Activated CD8-positive, alpha-beta memory T cell treated with anti-CD3 and anti-CD28 coated beads for 48 hours (primary cell): Measurements from ENCODE around the gene MRPL19.

Experiments used
- DNase-seq, 3 experiments: peaks; one replicate each; pipeline ENCODE4 v3.0.0-alpha.2; 2020; ENCODE audit warnings: low read depth in 2 of 3, low spot score in 2 of 3

Gene MRPL19

DNA sequence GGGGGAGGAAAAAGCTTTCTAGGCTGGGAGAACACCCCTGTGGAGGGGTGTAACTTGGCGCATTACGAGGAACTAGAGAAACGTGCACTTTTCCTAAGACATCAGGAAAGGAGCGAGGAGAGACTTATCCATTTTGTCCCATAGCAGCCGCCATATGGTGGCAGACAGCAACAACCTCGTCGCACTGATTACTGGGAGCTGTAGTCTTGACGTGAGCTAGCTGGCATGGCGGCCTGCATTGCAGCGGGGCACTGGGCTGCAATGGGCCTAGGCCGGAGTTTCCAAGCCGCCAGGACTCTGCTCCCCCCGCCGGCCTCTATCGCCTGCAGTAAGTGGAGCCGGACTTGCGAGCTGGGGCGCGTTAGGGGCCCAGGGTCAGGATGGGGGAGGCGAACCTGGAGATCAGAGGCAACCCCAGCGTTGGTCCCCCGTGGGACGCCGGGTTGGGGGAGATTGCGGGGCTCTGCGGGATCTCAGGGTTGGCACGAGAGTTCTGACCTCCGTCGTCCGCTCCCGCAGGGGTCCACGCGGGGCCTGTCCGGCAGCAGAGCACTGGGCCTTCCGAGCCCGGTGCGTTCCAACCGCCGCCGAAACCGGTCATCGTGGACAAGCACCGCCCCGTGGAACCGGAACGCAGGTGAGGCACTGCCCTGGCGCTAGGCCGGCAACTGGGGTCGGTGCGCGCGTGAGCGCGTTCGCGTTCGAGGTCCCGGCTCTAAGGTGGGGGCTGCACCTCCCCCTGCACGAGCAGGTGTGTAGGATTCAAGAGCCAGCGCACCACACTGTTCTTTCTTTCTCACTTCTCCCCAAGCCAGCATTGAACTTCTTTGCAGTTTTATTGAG lies at the start of gene MRPL19:
MRPL19 (plus strand) TSS at position 201 of the 843 bp plus-strand sequence; CDS start at position 226, 25 bp downstream.
- DNase-seq, result peak; percentile 33 to 52 (median 42)

DNA sequence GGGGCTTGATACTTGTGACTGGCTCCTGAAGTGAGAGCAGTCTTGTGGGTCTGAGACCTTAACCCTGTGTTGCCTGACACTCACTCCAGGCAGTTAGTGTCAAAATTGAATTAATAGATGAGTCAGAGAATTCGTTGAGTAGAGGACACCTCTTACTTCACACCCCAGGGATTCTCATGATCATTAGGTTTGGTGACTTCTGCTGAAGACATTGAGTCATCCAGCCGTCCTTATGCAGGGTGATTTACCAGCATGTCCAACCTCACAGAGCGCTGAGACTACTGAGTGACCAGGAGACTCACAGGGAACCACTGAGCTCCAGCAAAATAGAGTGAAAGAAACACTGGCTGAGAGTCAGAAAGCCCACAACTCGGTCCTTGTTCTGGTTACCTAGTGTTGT lies 49.8 kb upstream of the MRPL19 start:
- no peak for DNase-seq

DNA sequence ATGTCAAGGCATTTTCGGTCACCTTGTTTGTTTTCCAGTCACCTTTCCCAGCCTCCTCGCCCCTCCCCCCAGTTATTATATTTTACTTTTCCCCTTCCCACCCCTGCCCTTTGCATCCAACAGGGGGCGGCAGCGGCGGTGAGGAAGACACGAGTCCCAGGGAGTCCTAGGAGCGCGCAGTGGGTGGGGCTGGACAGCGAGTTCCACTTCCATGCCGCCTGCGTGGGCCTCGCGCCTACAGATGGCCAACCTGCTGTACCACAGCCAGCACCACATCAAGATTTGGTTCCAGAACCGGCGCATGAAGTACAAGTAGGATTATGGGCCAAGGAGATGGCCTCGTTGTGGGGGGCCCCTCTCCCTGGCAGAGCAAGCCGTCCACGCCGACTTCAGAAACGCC lies 48.6 kb upstream of the MRPL19 start:
- DNase-seq, result no peak

DNA sequence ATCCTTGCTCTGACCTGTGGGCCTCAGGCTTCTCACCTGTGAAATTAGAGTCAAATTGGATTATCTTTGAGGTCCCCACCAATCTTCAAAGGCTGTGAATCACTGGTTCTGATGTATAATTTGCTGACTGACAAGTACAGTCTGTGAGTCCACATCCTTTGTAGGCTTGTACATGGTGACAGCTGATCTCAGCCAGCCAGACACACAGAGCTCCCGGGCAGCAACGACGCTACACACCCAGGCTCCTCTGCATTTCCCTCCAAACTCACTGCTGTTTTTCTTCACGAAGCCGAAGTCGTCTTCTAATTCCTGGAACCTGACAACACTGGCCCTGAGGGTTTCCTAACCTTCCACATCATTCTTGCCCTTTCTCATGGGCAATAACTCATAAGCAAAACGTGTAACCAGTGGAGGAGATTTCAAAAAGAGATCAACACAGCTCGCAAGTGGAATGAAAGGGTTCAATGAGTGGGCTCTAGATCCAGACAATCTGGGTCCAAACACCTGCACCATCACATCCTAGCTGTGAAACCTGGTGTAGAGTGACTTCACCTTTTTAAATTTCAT lies 47.9 kb upstream of the MRPL19 start:
- no peak for DNase-seq

DNA sequence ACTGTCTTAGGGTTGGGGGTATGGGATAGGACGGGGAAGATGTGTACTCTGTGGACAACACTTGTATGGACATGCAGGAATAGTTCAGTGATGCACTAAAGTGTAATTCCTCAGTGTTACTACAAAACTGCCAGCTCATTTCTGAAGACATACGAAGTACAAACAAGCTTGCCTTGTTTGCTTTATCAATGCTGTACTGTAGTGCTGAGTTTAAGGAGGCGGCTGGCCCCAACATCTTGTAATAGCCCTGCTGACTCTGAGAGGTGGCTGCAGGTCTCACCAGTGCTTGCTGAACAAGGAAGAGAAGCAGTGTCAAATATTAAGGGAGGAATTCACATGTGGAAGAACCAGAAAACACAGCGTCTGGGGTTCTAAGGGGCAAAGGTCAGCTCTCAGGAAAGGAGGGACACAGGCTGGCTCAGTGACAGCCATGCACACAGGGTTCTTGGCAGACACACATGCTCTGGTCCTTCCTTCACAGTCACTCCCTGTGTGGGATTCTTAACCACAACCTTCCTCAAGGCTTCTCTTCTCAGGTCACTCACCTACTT lies 46.0 kb upstream of the MRPL19 start:
- no peak for DNase-seq

DNA sequence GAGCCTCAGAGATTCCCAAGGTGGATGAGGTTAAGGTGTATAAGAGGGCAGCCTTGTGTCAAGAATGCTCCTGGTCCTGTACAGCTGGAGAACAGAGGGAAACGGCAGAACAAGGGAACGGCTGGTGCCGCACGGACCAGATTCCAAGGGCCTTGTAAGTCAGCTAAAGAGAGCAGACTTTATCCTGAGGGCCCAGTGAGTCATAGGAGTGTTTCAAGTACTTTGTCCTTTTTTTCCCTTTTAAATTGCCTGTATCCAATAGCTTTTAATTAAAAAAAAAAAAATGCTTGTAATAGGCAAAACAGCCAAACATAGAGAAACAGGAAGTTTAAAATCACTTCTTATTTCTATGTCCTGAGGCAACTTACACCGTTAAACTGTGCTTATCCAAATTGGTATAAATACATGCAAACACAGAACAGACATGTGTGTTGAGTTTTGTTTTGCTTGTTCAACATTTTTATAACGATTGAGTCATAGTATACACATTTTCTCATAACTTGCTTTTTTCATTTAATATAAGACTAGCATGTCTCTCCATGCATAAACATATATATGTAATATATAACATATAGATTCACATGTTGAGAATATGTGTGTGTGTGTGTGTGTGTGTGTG lies 43.8 kb upstream of the MRPL19 start:
- no peak for DNase-seq

DNA sequence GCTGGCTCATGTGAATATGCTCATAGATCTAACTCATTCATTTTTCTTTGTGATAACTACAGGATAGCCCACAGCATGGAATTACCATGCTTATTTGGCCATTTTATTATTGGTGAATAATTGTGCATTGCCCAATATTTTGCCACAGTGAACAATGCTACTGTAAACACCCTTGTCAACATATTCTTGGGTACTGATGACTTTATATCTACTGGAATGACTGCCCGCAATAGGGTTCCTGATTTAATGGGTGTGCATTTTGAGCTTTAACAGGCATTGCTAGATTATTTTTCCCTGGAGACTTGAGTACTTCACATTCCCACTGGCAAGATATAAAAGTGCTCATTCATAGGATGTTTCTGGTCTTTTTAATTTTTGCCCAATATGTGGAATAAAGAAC lies 43.1 kb upstream of the MRPL19 start:
- no peak for DNase-seq

DNA sequence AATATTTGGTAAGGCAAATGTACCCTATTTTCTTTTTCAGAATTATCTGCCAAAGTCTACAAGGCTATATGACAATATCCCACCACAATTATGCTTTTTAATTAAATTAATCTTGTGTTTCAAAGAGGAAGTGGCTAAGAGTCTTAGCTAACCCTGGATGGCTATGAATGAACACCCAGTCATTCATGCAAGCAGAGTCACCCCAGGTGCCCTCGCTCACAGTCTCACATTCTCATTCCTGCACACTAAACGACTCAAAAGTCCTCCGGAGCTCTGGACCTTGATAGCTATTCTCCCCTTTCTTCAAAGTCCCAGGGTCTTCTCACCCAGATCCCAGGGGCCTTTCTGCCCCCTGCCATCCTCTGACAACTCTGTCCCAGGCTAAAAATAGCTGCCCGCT lies 42.1 kb upstream of the MRPL19 start:
- DNase-seq, result no peak

DNA sequence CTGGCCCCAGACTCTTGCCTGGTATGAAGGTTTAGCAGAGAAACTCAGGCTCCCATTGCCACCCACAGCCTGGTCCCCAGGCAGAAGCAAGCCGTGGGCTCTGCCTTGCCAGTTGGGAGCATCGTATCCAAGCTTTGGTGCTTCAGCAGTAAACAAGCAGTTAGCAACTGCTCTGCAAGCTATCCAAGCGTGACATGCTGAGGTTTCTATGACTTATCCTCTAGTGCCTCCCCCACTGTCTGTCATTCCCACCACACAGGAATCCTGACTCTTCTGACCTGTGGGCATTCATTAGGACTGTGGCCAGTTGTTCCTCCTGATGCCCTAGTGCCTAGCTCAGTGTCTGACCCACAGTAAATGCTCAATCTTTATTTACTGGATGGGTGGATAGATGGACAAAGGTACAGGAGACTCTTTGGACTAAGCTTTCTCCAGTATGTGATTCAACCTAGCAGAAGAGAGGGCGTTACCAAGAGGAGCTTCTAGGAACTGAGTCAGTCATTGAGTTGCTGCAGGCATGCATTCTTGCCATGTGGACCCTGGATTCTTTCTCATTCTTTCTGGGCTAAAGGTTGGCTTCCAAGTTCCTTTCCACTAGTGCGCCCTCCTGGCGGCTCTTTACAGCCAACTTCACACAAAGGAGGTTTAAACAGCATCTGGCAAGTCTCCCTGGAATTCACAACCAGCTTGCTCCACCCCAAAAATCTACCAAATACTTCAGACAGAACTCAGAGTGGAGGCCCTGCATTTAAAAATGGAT lies 40.6 kb upstream of the MRPL19 start:
- DNase-seq, result no peak

DNA sequence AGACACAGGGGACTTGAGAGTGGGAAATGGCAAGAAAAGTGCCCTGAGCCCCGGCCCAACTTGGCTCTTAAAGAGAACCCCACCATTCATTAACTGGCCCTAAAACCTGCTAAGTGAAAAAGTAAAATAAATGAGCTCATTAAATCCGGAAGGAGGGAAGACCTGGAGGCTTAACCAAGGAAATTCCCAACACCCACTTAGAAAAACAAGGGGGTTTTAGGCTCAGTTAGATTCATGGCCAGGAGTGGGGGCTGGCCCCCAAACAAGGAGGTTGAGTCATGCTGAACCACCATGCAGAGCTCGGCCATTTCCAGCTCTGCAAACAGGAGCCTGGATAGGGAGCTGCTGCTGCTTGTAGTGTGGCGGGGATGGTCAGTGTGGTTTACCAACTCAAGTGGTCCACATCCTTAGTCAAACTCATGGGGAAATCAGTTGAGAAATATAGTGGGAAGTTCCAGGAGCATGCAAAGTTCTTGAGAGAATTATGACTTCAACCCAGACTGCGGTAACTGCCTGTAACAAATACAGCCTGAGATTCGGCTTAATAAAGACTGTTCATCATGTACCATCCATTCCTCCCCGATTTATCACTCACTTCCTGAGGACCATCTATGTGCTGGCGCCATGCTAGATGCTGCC lies 39.7 kb upstream of the MRPL19 start:
- no peak for DNase-seq

DNA sequence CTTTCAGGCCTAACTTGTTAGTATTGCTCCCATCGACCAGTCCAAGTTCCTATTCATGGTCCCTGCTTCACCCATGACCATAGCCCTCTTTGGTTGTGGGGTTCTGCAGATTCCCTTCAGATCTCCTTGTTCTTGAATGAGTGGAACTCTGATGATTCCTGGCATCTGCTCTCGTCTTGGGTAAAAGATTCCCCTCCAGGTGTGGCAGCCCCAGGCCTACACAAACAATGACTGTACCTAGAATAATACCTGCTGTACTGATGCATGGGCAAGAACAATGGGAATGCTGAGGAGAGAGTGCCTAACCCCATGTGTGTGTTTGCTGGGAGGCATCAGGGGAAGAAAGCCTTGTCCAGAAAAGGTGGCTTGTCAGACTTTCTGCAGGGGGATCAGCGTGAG lies 39.2 kb upstream of the MRPL19 start:
- DNase-seq, result no peak

DNA sequence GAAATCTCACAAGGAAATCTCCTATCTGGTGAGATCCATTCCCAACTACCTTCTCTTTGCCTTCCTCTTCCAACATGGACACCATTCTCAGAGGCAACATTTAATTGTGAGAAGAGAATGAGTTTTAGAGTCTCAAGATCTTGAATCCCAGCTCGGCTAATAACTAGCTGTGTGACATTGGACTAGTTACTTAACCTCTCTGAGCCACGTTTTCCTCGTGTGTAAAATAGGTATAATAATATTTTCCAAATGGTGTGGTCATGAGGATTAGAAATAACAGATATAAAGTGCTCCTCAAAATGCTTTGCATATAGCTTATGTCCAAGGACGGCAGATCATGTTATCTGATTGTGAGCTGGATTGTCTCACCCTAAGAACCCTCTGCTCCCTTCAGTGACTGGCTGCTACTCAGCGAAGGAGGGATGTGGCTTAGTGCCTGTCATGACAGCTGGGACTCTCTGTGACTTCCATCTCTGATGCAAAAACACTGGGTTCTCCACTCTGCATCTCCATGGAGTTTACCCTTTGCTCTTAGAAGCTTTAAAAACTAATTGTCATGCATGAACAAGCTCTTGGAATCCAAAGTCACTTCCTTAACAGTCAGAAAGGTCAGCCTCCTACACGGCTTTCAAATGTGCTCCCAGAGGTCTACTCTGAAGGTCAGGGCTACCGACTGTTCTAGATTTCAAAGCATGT lies 38.4 kb upstream of the MRPL19 start:
- no peak for DNase-seq

DNA sequence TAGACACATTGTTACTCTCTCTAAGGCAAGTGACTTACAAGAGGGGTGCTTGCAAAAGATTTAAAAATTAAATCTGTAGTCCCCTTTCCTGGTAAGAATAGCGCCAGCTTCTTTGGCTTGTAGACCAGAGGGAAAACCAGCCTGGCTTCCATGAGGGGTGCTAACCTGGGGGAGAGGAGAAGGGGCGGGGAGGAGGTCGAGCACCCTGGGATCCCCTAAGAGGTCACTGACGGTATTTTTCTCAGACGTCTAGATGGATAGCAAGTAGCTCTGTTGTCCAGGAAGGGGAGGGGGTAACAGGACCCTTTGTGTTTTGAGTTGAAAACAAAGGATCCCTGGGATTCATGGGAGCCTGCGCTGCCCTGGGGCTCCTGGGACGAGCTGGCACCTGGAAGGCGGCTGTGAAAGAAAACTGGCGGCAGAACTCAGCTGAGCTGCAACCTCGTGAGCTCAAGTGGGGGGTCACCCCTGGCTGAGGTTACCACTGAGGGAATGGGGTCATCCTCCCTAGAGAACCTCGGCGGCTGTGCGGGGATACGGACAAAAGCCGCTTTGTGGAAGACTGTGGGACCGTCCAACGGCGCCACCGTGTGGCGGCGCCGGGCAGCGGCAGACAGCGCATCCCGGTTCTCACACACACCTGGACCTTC lies 37.8 kb upstream of the MRPL19 start:
- peak; percentile 8 to 44 (median 31) for DNase-seq

DNA sequence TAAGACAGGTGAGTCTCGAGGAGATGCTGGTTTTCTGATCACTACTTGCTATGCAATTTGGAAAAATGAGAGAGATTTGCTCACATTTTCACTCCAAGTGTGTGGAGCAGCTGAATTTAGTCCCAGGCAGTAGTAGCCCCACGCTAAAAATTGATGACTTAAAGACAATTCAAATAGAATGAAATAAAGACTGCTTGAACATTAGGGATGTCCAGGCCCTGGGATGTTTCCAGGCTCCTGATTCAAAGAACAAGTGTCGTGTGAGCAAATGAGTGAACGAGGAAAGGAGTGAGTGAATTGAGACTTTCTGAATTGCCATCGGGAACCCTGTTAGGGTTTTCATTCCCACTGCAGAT lies 37.3 kb upstream of the MRPL19 start:
- DNase-seq, result no peak

DNA sequence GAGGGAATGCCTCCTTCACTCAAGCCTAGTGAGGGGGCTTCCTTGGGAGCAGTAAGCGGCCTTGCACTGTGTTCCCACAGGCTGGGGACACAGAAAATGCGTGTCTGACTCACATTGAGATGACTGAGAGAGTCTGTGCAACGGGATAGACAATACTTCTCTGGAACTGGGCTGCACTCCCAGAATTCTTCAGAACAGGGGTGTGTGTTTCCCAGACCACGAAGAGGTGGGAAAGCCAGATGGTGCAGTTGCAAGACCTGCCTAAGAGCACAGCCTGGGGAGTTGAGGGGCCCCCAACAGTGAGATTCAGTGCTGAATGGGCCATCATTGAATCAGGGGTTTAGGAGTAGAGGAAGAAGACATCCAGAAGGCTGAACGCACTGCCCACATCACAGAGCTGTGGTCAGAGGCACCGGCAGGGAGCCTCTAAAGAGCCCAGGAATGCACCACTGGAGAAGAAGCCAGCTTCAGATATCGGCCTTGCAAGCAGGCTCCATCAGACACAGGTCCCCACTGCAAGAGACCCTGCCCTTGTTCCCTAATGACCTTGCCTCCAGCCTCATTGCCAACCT lies 36.6 kb upstream of the MRPL19 start:
- DNase-seq, result no peak

DNA sequence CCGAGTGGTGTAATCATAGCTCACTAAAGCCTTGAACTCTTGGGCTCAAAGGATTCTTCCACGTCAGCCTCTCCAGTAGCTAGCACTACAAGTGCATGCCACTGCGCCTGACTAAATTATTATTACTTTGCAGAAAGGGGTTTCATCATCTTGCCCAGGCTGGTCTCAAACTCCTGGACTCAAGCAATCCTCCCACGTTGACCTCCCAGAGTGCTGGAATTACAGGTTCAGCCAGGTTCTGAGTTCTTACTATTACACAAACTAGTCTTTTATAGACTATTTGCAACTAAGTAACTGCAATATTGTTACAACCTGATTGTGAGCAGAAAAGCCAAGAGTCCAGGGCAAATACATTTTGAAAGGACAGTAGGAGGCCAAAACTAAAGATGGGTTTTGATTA lies 35.9 kb upstream of the MRPL19 start:
- no peak for DNase-seq

DNA sequence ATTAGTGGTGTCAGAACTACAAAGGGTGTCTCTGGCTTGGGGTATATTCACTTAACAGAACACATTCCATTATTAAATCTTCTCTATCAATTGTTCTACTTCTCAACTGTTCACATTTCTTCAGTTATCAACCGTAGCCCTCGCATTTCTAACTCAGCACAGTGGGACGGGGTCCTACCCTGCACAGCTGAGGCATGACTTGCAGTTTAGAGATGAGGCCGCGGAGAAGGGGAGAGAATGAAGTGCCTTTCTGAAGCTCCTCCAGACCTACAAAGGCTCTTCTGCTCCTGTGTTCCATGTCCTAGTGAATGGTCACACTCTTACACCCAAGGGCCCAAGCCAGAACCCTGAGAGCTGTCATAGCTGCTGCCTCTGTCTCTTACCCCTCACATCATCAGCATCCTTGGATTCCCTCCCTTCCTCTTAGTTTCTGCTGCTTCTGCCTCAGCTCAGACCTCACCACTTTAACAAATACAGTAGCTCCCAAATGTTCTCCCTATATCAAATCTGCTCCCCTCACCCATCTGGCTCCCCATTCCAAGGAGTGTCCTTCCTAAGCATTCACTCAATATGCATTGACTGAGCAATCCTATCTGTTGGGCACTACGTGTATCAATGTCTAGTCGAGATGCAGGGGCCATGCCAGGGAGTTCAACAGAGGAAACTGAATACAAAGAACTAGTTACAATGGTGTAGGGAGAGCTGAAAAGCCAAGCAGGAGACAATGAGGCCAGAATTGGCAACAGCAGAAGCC lies 34.3 kb upstream of the MRPL19 start:
- DNase-seq, result no peak

DNA sequence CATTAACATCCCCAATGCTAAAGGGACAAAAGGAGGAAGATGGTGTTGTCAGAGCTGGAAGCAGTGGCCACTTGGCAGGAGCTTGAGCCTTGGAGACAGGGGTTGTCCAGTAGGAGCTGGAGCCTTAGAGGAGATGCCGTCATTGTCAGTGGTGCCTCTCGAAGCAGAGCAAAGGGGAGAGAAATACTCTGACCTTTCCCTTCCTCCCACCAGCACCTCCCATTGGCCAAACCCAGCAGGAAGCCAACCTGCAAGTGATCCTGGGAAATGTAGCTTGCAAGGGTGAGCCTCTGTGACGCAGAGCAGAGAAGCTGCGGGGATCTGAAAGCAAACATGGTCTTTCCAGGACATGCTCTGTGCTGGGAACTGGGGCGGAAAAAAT lies 33.7 kb upstream of the MRPL19 start:
- no peak for DNase-seq

DNA sequence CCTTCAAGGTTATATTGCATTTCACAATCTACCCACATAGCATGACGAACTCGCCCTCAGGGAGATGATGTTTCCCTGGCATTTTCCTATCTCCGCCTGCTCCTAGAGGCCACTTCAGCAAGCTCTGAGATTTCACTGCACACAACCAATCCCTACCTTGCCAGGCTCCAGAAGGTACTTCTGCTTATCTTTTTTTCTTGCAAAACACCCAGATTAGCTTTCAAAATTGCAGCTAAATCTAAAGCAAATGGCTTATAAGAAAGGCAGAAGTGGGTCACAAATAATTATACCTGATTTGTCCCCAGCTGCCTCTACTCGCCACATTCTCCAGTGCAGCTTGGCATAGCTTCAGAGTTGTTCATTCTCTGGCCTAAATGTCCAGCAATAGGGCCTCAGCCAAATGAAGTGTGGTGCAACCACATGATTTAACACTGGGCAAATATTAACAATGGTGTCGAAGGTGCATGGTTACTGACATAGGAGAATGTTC lies 32.4 kb upstream of the MRPL19 start:
- no peak for DNase-seq
